ENCODE results near the gene RAB33B.

Gene RAB33B

GRCh38 chr4:139508581-139509237 lies 54.8 kb downstream of the RAB33B start:
- no peak for DNase-seq (ENCODE audit: low read depth in 2 of 2)

DNA sequence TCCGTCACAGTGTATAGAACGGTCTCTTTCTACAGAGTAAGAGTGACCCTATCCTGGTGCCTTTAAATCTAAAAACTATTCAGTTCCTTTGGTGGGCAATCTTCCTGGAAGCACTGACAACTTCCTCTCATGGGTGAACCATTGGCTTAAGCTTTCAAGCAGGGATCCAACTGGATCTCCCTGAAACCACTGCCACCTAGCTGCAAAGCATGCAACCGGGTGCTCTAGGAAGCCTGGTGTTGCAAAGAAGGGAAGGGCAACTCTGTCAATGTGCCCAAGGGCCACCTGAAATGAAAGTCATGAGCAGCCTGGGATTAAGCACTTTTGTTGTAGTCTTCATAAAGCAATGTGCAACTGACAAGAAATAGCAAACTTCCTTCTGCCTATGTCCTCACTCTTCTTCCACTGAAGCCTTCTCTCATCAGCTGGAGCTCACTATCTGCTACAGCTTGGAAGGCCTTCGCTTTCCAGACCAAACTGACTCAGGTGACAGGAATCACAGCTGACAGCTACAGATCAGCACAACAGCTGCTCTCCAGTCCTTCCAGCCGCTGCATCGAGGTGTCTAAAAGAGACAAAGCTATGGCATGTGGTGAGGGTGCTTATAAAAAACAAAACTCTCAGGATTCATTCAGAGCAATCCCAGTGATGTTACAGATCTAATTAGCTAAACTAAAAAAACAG lies 55.9 kb downstream of the RAB33B start:
- no peak for DNase-seq (ENCODE audit: low read depth in 2 of 2)

GRCh38 chr4:139511320-139511719 lies 57.4 kb downstream of the RAB33B start:
- DNase-seq (ENCODE audit: low read depth in 2 of 2), result no peak

DNA sequence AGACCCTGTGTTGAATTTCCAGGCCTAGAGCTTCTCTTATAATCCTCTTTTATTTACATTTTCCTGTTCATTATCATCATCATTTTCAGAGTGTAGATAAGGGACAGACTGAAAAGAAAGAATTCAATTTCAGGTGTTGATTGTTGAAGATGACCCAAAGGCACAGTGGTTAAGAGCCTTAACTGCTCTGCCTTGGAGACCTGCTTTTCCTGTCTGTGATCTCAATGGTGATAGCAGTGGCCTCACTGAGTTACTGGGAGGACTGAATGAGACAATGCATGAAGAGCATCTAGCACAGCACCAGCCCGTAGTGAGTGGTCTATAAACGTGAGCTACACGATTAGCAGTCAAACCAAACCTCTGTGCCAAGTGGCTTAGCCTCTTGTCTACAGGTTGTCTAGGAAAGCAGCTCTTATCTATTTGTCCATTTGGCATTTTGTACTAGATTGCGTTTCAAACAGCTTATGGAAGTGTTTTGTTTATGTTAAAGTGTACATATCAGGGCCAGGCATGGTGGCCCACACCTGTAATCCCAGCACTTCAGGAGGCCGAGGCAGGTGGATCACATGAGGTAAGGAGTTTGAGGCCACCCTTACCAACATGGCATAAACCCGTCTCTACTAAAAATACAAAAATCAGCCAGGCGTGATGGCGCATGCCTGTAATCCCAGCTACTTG lies 60.6 kb downstream of the RAB33B start:
- no peak for DNase-seq (ENCODE audit: low read depth in 2 of 2)

DNA sequence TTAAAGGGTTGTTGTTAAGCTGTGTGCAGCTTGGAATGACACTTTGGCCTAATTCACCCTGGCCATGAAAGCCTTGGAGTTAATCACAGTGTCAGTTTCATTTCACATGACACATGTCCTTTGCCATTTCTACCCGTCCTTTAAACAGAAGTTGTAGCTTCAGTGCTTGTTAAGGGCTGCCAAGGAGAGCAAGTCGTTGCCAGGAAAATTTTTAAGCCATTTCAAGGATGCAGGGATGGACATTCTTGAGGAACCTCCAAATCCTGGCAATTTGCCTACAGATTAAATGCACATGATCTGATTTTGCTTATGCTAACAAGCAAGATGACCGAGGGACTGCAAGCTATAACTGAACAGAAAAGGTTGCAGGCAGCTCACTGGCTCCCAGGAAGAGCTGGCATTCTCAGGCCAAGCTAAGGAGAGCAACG lies 61.6 kb downstream of the RAB33B start:
- no peak for DNase-seq (ENCODE audit: low read depth in 2 of 2)

DNA sequence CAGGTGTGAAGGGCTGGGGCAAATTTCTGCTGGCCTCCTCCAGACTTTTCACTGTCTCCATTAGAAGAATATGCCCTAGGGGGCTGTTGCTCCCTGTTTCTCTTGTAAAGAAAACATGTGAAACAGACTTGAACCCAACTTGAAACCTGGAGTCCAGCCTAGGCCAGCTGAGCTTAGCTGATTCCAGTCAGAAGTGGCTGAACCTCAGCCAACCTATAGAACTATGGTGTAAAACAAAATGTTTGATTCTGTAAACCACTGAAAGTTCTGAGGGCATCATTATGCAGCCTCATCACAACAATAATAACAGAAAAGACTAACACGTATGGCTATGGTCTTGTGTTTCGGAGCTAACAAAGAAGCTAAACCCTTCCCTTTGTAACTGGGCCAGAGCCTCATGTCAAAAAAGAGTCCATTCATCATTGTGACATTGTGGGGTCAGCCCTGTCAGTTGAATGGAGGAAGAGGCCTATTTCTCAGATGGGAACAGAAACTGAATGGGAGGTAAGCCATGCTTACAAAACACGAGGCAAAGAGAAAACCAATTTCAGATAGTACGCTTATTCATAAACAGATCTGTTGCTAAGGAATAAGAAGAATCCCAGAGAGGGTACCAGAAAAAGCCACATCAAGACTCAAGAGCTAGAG lies 68.0 kb downstream of the RAB33B start:
- no peak for DNase-seq (ENCODE audit: low read depth in 2 of 2)

DNA sequence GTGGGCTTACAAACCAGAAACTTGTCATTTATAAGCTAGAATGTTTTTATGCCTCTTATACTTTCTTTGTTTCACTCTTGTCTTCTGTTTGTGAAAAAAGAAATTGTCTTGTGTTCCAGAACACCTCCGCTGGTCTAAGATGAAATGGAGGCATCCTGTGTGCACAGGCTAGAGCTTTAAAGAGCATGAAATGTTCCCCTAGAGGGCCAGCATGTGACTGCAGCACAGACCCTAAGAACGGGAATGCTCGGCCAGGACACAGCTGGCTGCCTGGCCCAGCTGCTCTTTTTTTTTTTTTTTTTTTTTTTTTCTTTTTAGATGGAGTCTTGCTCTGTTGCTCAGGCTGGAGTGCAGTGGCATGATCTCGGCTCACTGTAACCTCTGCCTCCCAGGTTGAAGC lies 68.5 kb downstream of the RAB33B start:
- DNase-seq (ENCODE audit: low read depth in 2 of 2), result no peak

- DNase-seq (ENCODE audit: low read depth in 2 of 2), result no peak
These were observed 69.2 kb downstream of the RAB33B start for GRCh38 chr4:139523076-139523475.

GRCh38 chr4:139524062-139524631 lies 70.2 kb downstream of the RAB33B start:
- DNase-seq (ENCODE audit: low read depth in 2 of 2), result no peak

DNA sequence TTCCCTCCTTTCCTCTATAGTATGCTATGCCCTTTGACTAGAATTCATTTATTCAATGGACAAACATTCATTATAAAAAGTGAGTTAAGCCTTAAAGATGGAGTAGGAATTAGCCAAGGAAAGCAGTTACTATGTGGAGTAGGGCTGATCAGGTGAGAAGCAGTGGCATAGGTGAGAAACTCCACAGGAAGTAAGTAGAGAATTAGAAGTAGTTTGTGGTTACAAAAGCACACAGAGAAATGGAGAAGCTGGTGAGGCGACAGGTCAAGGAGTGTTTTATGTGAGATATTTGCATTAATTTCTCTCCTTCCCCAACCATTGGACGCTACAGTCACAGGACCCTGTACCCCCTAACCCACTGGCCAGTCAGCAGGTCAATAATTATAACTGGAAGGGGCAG lies 71.5 kb downstream of the RAB33B start:
- DNase-seq (ENCODE audit: low read depth in 2 of 2), result no peak
